ENCODE data around the gene NT5M.

Gene NT5M

DNA sequence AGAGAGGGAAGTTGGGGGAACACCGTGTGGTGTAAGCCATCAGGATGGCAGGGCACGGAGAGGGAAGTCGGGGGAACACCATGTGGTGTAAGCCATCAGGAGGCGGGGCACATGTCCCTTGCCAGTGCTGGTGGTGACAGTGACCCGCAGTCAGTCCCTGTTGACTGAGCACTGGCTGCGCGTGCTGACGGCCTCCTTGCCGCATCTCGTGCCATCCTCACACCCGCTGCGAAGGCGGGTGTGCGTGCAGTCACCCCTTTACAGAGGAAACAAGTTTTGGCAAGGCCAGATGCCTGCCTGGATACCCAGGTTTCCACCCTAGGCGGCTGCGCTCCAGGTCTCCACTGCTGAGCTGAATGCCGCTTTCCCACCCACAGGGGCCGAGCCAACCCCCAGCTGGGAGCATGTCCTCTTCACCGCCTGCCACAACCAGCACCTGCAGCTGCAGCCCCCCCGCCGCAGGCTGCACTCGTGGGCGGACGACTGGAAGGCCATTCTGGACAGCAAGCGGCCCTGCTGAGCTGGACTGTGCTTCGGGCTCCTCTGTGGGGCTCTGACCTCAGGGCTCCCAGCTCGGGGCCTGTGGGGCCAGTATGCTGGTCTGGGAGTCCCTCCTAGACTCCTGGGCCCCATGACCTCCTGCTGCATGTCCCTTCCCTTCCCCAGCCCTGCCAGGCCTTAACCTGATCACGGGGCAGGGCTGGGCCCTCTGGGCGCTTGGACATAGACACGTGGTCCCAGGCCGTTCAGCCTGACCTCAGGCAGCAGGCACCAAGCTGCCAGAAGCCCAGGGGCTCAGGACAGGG lies 43.5 kb downstream of the NT5M start:
- Histone ChIP-seq H3K9ac (ENCODE audit: low read length) (no peak overlapping the region), H3K36me3 (ENCODE audit: control insufficient read depth in 1 of 2, insufficient read depth in 2 of 2, low read depth in 1 of 2, low read length in 2 of 2) (no peaks in the 10 kb centered on the region), H3K4me3 (ENCODE audit: insufficient read depth in 1 of 2, low read depth in 1 of 2, low read length in 2 of 2) (no peak overlapping the region), H4K8ac (ENCODE audit: low read length) (no peak overlapping the region), H3K27ac (ENCODE audit: low read length, poor library complexity, severe bottlenecking) (no peak overlapping the region), H3K27me3 (ENCODE audit: control insufficient read depth in 1 of 2, insufficient read depth in 1 of 2, low read length in 2 of 2) (peaks cover 0 to 14% of the 10 kb centered on the region in 2 experiments), H3K23ac (ENCODE audit: low read length in 2 of 2) (no peak overlapping the region), H3K4me2 (ENCODE audit: low read length, poor library complexity, severe bottlenecking) (no peak overlapping the region), H2BK15ac (ENCODE audit: low read depth, poor library complexity, severe bottlenecking) (no peak overlapping the region), H2BK12ac (ENCODE audit: low read length in 2 of 2) (no peak overlapping the region), H3K9me3 (ENCODE audit: control insufficient read depth, low read length) (no peaks in the 10 kb centered on the region), H2AK5ac (ENCODE audit: low read length, severe bottlenecking) (no peak overlapping the region), H3K79me1 (replicated peaks; ENCODE audit: low read length, poor library complexity, severe bottlenecking) (no peaks in the 10 kb centered on the region), H2BK5ac (ENCODE audit: low read depth, low read length, poor library complexity, severe bottlenecking) (no peak overlapping the region), H3K14ac (ENCODE audit: low read length in 2 of 2) (no peak overlapping the region), H2BK120ac (ENCODE audit: low read depth, low read length) (no peak overlapping the region), H3K18ac (ENCODE audit: low read depth in 1 of 2, low read length in 2 of 2) (no peak overlapping the region), H4K91ac (ENCODE audit: low read length) (no peak overlapping the region), H3K4me1 (ENCODE audit: control insufficient read depth, insufficient read depth, low read depth, low read length) (peaks cover 23% of the 10 kb centered on the region), H3K4ac (ENCODE audit: low read depth in 1 of 2, low read length in 2 of 2) (no peak overlapping the region), H2AFZ (ENCODE audit: low read depth, low read length) (no peak overlapping the region)
- WGBS: 92% methylated on average over 31 of the region's 31 CpGs
- DNase-seq: no peak

DNA sequence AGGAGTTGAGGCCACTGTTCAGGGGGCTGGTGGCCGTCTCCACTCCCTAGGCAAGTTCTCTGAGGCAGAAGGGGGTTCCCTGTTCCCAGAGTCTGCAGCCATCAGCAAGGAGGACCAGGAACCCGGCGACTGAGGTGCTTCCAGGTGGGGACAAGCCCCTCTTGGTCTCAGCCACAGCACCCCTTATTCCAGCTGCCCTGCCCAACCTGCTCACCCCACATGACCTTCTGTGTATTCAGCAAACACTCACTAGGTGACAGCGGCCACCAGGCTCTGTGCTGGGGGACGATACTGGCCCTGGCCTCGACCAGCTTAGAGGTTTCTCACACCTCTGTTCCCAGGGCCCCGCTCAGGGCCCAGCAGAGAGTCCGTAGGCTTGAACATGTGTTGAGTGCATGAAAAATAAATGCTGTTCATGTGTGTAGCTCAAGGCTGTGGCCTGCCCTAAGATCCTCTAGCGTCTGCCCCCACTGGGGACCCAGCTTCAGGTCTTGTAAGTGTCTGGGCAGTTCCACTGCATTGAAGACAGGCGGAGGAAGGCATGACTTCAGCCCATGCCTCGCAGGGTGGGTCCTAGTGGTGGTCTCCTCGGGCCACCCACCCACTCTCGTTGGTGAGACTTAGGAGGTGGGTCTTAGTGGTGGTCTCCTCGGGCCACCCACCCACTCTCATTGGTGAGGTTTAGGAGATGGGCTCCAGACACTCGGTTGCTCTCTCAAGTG lies 44.2 kb downstream of the NT5M start:
- H3K4me1 ChIP-seq (ENCODE audit: control insufficient read depth, insufficient read depth, low read depth, low read length): peaks cover 31% of the 10 kb centered on the region
- H3K9ac ChIP-seq (ENCODE audit: low read length): no peak overlapping the region
- H2AK5ac ChIP-seq (ENCODE audit: low read length, severe bottlenecking): no peak overlapping the region
- no peaks in the 10 kb centered on the region for H3K36me3 ChIP-seq (ENCODE audit: control insufficient read depth in 1 of 2, insufficient read depth in 2 of 2, low read depth in 1 of 2, low read length in 2 of 2)
- no peak overlapping the region for H3K23ac ChIP-seq (ENCODE audit: low read length in 2 of 2)
- no peak overlapping the region for H3K4me3 ChIP-seq (ENCODE audit: insufficient read depth in 1 of 2, low read depth in 1 of 2, low read length in 2 of 2)
- peaks cover 0 to 10% of the 10 kb centered on the region in 2 experiments for H3K27me3 ChIP-seq (ENCODE audit: control insufficient read depth in 1 of 2, insufficient read depth in 1 of 2, low read length in 2 of 2)
- no peak for DNase-seq
- H2BK120ac ChIP-seq (ENCODE audit: low read depth, low read length): no peak overlapping the region
- no peak overlapping the region for H3K18ac ChIP-seq (ENCODE audit: low read depth in 1 of 2, low read length in 2 of 2)
- H2BK12ac ChIP-seq (ENCODE audit: low read length in 2 of 2): no peak overlapping the region
- H3K9me3 ChIP-seq (ENCODE audit: control insufficient read depth, low read length): no peaks in the 10 kb centered on the region
- no peak overlapping the region for H2AFZ ChIP-seq (ENCODE audit: low read depth, low read length)
- no peak overlapping the region for H4K8ac ChIP-seq (ENCODE audit: low read length)
- no peak overlapping the region for H3K27ac ChIP-seq (ENCODE audit: low read length, poor library complexity, severe bottlenecking)
- H4K91ac ChIP-seq (ENCODE audit: low read length): no peak overlapping the region
- H2BK5ac ChIP-seq (ENCODE audit: low read depth, low read length, poor library complexity, severe bottlenecking): no peak overlapping the region
- 89% methylated on average over 13 of the region's 15 CpGs for WGBS
- H2BK15ac ChIP-seq (ENCODE audit: low read depth, poor library complexity, severe bottlenecking): no peak overlapping the region
- no peaks in the 10 kb centered on the region for H3K79me1 ChIP-seq (replicated peaks; ENCODE audit: low read length, poor library complexity, severe bottlenecking)
- H3K4me2 ChIP-seq (ENCODE audit: low read length, poor library complexity, severe bottlenecking): no peak overlapping the region
- no peak overlapping the region for H3K4ac ChIP-seq (ENCODE audit: low read depth in 1 of 2, low read length in 2 of 2)
- no peak overlapping the region for H3K14ac ChIP-seq (ENCODE audit: low read length in 2 of 2)

DNA sequence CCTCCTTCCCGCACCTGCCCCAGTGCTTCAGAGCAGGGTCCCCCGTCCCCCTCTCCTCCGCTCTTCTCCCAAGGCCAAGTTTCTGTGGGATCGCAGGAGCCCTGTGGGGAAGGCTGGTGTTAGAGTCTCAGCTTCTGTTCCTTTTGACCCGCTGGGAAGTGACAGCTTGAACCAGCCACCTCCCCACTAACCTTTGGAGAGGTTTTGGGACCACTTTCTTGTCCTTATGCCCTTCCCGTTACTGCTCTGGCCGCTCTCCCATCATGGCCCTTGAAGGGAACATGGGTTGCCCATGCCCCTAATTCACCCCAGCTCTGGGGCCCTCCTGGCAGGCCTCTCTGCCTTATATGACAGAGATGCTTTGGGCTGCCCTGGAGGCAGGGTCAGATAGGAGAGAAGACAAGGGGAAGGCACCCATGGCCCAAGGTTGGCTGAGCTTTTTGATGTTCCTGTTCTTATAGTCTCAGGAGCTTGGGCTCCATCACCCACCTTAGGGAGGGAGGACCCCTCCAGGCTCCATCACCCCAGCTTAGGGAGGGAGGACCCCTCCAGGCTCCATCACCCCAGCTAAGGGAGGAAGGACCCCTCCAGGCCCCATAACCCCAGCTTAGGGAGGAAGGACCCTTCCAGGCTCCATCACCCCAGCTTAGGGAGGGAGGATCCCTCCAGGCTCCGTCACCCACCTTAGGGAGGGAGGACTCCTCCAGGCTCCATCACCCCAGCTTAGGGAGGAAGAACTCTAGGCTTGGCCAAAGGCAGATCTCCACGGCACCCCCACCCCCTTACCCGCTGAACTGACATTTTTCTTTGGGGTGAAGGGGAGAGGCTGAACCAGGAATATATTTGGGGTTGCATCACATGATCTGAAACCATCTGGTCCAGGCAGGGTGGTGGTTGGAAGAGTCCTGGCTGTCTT lies 45.0 kb downstream of the NT5M start:
- Histone ChIP-seq H2BK12ac (ENCODE audit: low read length in 2 of 2) (no peak overlapping the region), H3K14ac (ENCODE audit: low read length in 2 of 2) (no peak overlapping the region), H3K27ac (ENCODE audit: low read length, poor library complexity, severe bottlenecking) (no peak overlapping the region), H2AFZ (ENCODE audit: low read depth, low read length) (no peak overlapping the region), H3K9ac (ENCODE audit: low read length) (no peak overlapping the region), H2AK5ac (ENCODE audit: low read length, severe bottlenecking) (no peak overlapping the region), H3K4me2 (ENCODE audit: low read length, poor library complexity, severe bottlenecking) (no peak overlapping the region), H3K4me3 (ENCODE audit: insufficient read depth in 1 of 2, low read depth in 1 of 2, low read length in 2 of 2) (no peak overlapping the region), H3K27me3 (ENCODE audit: control insufficient read depth in 1 of 2, insufficient read depth in 1 of 2, low read length in 2 of 2) (peaks cover 0 to 2% of the 10 kb centered on the region in 2 experiments), H3K4ac (ENCODE audit: low read depth in 1 of 2, low read length in 2 of 2) (no peak overlapping the region), H3K4me1 (ENCODE audit: control insufficient read depth, insufficient read depth, low read depth, low read length) (peaks cover 33% of the 10 kb centered on the region), H3K36me3 (ENCODE audit: control insufficient read depth in 1 of 2, insufficient read depth in 2 of 2, low read depth in 1 of 2, low read length in 2 of 2) (no peaks in the 10 kb centered on the region), H3K23ac (ENCODE audit: low read length in 2 of 2) (no peak overlapping the region), H3K18ac (ENCODE audit: low read depth in 1 of 2, low read length in 2 of 2) (no peak overlapping the region), H3K79me1 (replicated peaks; ENCODE audit: low read length, poor library complexity, severe bottlenecking) (no peaks in the 10 kb centered on the region), H4K8ac (ENCODE audit: low read length) (no peak overlapping the region), H4K91ac (ENCODE audit: low read length) (no peak overlapping the region), H2BK15ac (ENCODE audit: low read depth, poor library complexity, severe bottlenecking) (no peak overlapping the region), H2BK5ac (ENCODE audit: low read depth, low read length, poor library complexity, severe bottlenecking) (no peak overlapping the region), H2BK120ac (ENCODE audit: low read depth, low read length) (no peak overlapping the region), H3K9me3 (ENCODE audit: control insufficient read depth, low read length) (no peaks in the 10 kb centered on the region)
- 93% methylated on average over 9 of the region's 10 CpGs for WGBS
- no peak for DNase-seq

All from mesenchymal stem cell (in vitro differentiated cells and primary cell).